Embryonic facial prominence (tissue), 1 donor: Measurements from ENCODE around the gene NIN.
"Not testable (repeated sequence)": the region's sequence is repeated elsewhere in the genome, so short reads cannot be mapped to it uniquely, and the experiment has no call there.

Experiments
- DNase-seq: peaks from one replicate; pipeline ENCODE4 v3.0.0-alpha.2; 2016; ENCODE audit errors: extremely low spot score

The NIN gene

GRCh38 chr14:50816395-50817047 lies 14.4 kb downstream of the NIN start:
- no peak for DNase-seq

- not testable (repeated sequence) for DNase-seq
Measured at GRCh38 chr14:50815526-50815925, 15.4 kb downstream of the NIN start.

- not testable (repeated sequence) for DNase-seq
Measured at GRCh38 chr14:50815058-50815457, 15.9 kb downstream of the NIN start.

- no peak for DNase-seq
Measured at GRCh38 chr14:50814161-50814560, 16.8 kb downstream of the NIN start.

- DNase-seq, result no peak
Measured at GRCh38 chr14:50813544-50813863, 17.5 kb downstream of the NIN start.

- DNase-seq, result no peak
Measured at GRCh38 chr14:50812856-50813543, 18.0 kb downstream of the NIN start.

- DNase-seq, result no peak
Measured at GRCh38 chr14:50812180-50812579, 18.8 kb downstream of the NIN start.

GRCh38 chr14:50808053-50808452 lies 22.9 kb downstream of the NIN start:
- no peak for DNase-seq

- DNase-seq, result no peak
Measured at GRCh38 chr14:50806241-50806933, 24.6 kb downstream of the NIN start.

GRCh38 chr14:50805396-50805795 lies 25.6 kb downstream of the NIN start:
- no peak for DNase-seq

GRCh38 chr14:50804181-50804721 lies 26.7 kb downstream of the NIN start:
- DNase-seq, result no peak

GRCh38 chr14:50801706-50802105 lies 29.3 kb downstream of the NIN start:
- no peak for DNase-seq

GRCh38 chr14:50800032-50800431 lies 30.9 kb downstream of the NIN start:
- DNase-seq, result no peak

GRCh38 chr14:50798048-50798421 lies 32.9 kb downstream of the NIN start:
- no peak for DNase-seq

- no peak for DNase-seq
Measured at GRCh38 chr14:50797250-50798047, 33.5 kb downstream of the NIN start.

- no peak for DNase-seq
Measured at GRCh38 chr14:50796390-50796789, 34.6 kb downstream of the NIN start.

- no peak for DNase-seq
Measured at GRCh38 chr14:50795909-50796308, 35.1 kb downstream of the NIN start.

GRCh38 chr14:50795142-50795541 lies 35.8 kb downstream of the NIN start:
- DNase-seq, result no peak

GRCh38 chr14:50794068-50794645 lies 36.8 kb downstream of the NIN start:
- no peak for DNase-seq

- no peak for DNase-seq
Measured at GRCh38 chr14:50792634-50793068, 38.3 kb downstream of the NIN start.

- no peak for DNase-seq
Measured at GRCh38 chr14:50792051-50792477, 38.9 kb downstream of the NIN start.

GRCh38 chr14:50791201-50791600 lies 39.8 kb downstream of the NIN start:
- no peak for DNase-seq
